Measurements from ENCODE around the gene C5orf52.

GRCh38 chr5:157630341-157630740 is 41.0 kb upstream of the C5orf52 start:
- TF ChIP-seq, protein P1, sequence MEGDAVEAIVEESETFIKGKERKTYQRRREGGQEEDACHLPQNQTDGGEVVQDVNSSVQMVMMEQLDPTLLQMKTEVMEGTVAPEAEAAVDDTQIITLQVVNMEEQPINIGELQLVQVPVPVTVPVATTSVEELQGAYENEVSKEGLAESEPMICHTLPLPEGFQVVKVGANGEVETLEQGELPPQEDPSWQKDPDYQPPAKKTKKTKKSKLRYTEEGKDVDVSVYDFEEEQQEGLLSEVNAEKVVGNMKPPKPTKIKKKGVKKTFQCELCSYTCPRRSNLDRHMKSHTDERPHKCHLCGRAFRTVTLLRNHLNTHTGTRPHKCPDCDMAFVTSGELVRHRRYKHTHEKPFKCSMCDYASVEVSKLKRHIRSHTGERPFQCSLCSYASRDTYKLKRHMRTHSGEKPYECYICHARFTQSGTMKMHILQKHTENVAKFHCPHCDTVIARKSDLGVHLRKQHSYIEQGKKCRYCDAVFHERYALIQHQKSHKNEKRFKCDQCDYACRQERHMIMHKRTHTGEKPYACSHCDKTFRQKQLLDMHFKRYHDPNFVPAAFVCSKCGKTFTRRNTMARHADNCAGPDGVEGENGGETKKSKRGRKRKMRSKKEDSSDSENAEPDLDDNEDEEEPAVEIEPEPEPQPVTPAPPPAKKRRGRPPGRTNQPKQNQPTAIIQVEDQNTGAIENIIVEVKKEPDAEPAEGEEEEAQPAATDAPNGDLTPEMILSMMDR (IDR thresholded peaks at IDR 0.05): no peak
- TF ChIP-seq ZNF302 (CRISPR knock-in tag; IDR thresholded peaks at IDR 0.05) (no peak), RAD21 (conservative IDR thresholded peaks at IDR 0.05 in 1 of 2, IDR thresholded peaks at IDR 0.05 in 1 of 2) (no peak), ESRRA (IDR thresholded peaks at IDR 0.05; ENCODE audit: borderline replicate concordance, low read length) (no peak), POLR2A (IDR thresholded peaks at IDR 0.05; ENCODE audit: low read length) (no peak), KDM1A (IDR thresholded peaks at IDR 0.05; ENCODE audit: low read depth) (no peak), JUN (IDR thresholded peaks at IDR 0.05) (no peak), RCOR1 (IDR thresholded peaks at IDR 0.05; ENCODE audit: low read depth, low read length) (no peak), CHD2 (IDR thresholded peaks at IDR 0.05; ENCODE audit: low read length, partially characterized antibody) (no peak), CBX2 (IDR thresholded peaks at IDR 0.05; ENCODE audit: borderline replicate concordance, low read depth) (no peak), REST (IDR thresholded peaks at IDR 0.05) (no peak), CHD4 (IDR thresholded peaks at IDR 0.05; ENCODE audit: borderline replicate concordance) (no peak), BCL3 (IDR thresholded peaks at IDR 0.05) (no peak)
- TF ChIP-seq, protein P2, sequence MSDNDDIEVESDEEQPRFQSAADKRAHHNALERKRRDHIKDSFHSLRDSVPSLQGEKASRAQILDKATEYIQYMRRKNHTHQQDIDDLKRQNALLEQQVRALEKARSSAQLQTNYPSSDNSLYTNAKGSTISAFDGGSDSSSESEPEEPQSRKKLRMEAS (IDR thresholded peaks at IDR 0.05): no peak

Measured in A549 (cell line).